K562 (cell line): Measurements from ENCODE around the gene TMEM184A. TPM values are rescaled to one million over a fixed set of nuclear protein-coding genes. Genes with fewer than 3 reads are reported as not detected.
A peak's percentile ranks its signal among the peaks of the same experiment; 100 is the strongest.

Experiments
- ATAC-seq: fragments of 200-7000 bp; cut with Tn5 transposase; 3 replicates; pipeline ENCODE4 v1.9.1; 2020; ENCODE audit warnings: moderate library complexity
- BruUV-seq: library from RNA; stranded (reverse); fragments of 400-500 nt; replicated peaks from 2 replicates; lab custom pipeline; 2021; lab: Mats Ljungman, UMichigan
- CTCF ChIA-PET: fragments of 300-600 bp; formaldehyde crosslinking; extraction: SDS; loops from one replicate; lab custom pipeline; 2021; ENCODE audit warnings: low intra/inter-chr PET ratio; lab: Yijun Ruan, JAX
- POLR2A ChIA-PET: fragments of 300-600, 350-650 bp; sonication (Branson Sonifier 250); formaldehyde crosslinking; extraction: SDS; loops from one replicate; lab custom pipeline; 2021; ENCODE audit warnings: antibody characterized with exemption, inconsistent platforms; lab: Yijun Ruan, JAX
- DNase-seq, 4 experiments: peaks; one replicate each; pipeline versions ENCODE4 v3.0.0 to v3.0.0-alpha.2; 2011 to 2018; ENCODE audit warnings: low spot score in 3 of 4, mixed read lengths in 3 of 4; ENCODE audit errors: extremely low read depth in 1 of 4
- FAIRE-seq: peaks from 2 replicates; lab custom pipeline; 2011; peaks lifted over from hg19 to GRCh38; lab: Jason Lieb, UNC
- H2AFZ ChIP-seq: 2 replicates; pipeline ENCODE4 v1.6.0; 2011; ENCODE audit warnings: low read depth, low read length, control low read depth, inconsistent platforms
- H3K27ac ChIP-seq: fragments of 200-600 bp; 3 replicates; pipeline ENCODE4 v1.8.0; 2011; ENCODE audit warnings: low read depth, mild to moderate bottlenecking, control low read depth, inconsistent platforms, low read length, moderate library complexity, mixed read lengths; ENCODE audit errors: extremely low read depth
- H3K27me3 ChIP-seq, 2 experiments: fragments of 300-600 bp in 1 of 2; 2 replicates in 1 of 2; 3 replicates in 1 of 2; pipeline versions ENCODE4 v1.6.0 to v1.8.0; 2011; ENCODE audit warnings: inconsistent platforms in 2 of 2, low read length in 2 of 2, mild to moderate bottlenecking in 1 of 2, mixed read lengths in 1 of 2, moderate library complexity in 1 of 2; ENCODE audit not compliant: control insufficient read depth in 2 of 2, insufficient read depth in 2 of 2
- H3K36me3 ChIP-seq: fragments of 300-600 bp; 3 replicates; pipeline ENCODE4 v1.8.0; 2011; ENCODE audit warnings: mild to moderate bottlenecking, low read length, inconsistent platforms; ENCODE audit not compliant: control insufficient read depth, insufficient read depth
- H3K4me1 ChIP-seq, 2 experiments: fragments of 200-600 bp in 1 of 2; replicated peaks in 1 of 2; 2 replicates in 1 of 2; 3 replicates in 1 of 2; pipeline versions ENCODE4 v1.5.1 to v1.8.0; 2011; ENCODE audit warnings: inconsistent platforms in 2 of 2, low read length in 2 of 2, mild to moderate bottlenecking in 1 of 2, mixed read lengths in 1 of 2, moderate library complexity in 1 of 2; ENCODE audit not compliant: control insufficient read depth in 2 of 2, insufficient read depth in 2 of 2
- H3K4me2 ChIP-seq: 2 replicates; pipeline ENCODE4 v1.6.1; 2011; ENCODE audit warnings: low read length, control low read depth, inconsistent platforms, mixed read lengths; ENCODE audit not compliant: insufficient read depth
- H3K4me3 ChIP-seq: fragments of 200-600 bp; sonication (generic), shearing (Covaris generic); 2 replicates; pipeline ENCODE4 v1.5.1; 2016; ENCODE audit warnings: control low read depth, inconsistent platforms
- H3K79me2 ChIP-seq: fragments of 200-600 bp; 3 replicates; pipeline ENCODE4 v1.8.0; 2011; ENCODE audit warnings: low read length, inconsistent platforms; ENCODE audit not compliant: control insufficient read depth, insufficient read depth
- H3K9ac ChIP-seq, 2 experiments: 2 replicates each; pipeline versions ENCODE4 v1.6.0 to v1.6.1; 2011; ENCODE audit warnings: low read depth in 2 of 2, low read length in 2 of 2, control low read depth in 1 of 2, inconsistent platforms in 1 of 2, mild to moderate bottlenecking in 1 of 2, mixed read lengths in 1 of 2; ENCODE audit not compliant: insufficient read depth in 1 of 2
- H3K9me1 ChIP-seq: one replicate; pipeline ENCODE4 v1.6.0; 2011; ENCODE audit warnings: inconsistent platforms, mild to moderate bottlenecking, low read length, moderate library complexity; ENCODE audit not compliant: control insufficient read depth, insufficient read depth
- H3K9me3 ChIP-seq: replicated peaks from 2 replicates; pipeline ENCODE4 v1.5.1; 2011; ENCODE audit warnings: low read depth, low read length, inconsistent platforms; ENCODE audit not compliant: control insufficient read depth, insufficient read depth
- H4K20me1 ChIP-seq: replicated peaks from 2 replicates; pipeline ENCODE4 v1.6.1; 2011; ENCODE audit warnings: low read length, inconsistent platforms, mixed read lengths; ENCODE audit not compliant: control insufficient read depth, insufficient read depth
- CREB3L1 ChIP-seq: fragments of 450-650 bp; IDR thresholded peaks from 2 replicates; pipeline ENCODE4 v1.6.1; 2014; ENCODE audit warnings: low read depth, mild to moderate bottlenecking, moderate library complexity, borderline replicate concordance
- CUX1 ChIP-seq: fragments of 200-800 bp; sonication (Bioruptor generic); IDR thresholded peaks from 2 replicates; pipeline ENCODE4 v1.6.1; 2016; ENCODE audit warnings: missing genetic modification characterization, missing compliant biosample characterization
- FOXA3 ChIP-seq, 2 experiments: fragments of 450-650 bp in 1 of 2; sonication (generic) in 1 of 2; formaldehyde crosslinking; IDR thresholded peaks in 1 of 2; conservative IDR thresholded peaks in 1 of 2; 2 replicates each; pipeline versions ENCODE4 v1.4.0 to v1.8.0; 2020 to 2022; ENCODE audit warnings: mild to moderate bottlenecking in 2 of 2, missing genetic modification reagents in 1 of 2
- NELFE ChIP-seq: IDR thresholded peaks from 2 replicates; pipeline ENCODE4 v1.6.1; 2011; ENCODE audit warnings: mild to moderate bottlenecking; ENCODE audit not compliant: insufficient read depth, insufficient read length
- PHTF2 ChIP-seq: fragments of 250-450 bp; sonication (Bioruptor Pico); IDR thresholded peaks from 2 replicates; pipeline ENCODE4 v1.5.0; 2021; ENCODE audit warnings: mild to moderate bottlenecking
- POLR2A ChIP-seq: fragments of 450-650 bp; conservative IDR thresholded peaks from 2 replicates; pipeline ENCODE4 v1.6.1; 2016
- SIX5 ChIP-seq, 2 experiments: IDR thresholded peaks; 2 replicates each; pipeline ENCODE4 v1.6.1; 2011; ENCODE audit warnings: low read length in 2 of 2, borderline replicate concordance in 1 of 2, low read depth in 1 of 2, mild to moderate bottlenecking in 1 of 2, moderate library complexity in 1 of 2; ENCODE audit not compliant: insufficient read depth in 1 of 2
- SNRNP70 ChIP-seq: fragments of 200-400 bp; formaldehyde crosslinking; optimal IDR thresholded peaks from 2 replicates; pipeline ENCODE3; 2017; ENCODE audit warnings: low read depth, low read length
- SUPT5H ChIP-seq: fragments of 450-650 bp; IDR thresholded peaks from 2 replicates; pipeline ENCODE4 v1.6.1; 2016
- ZBTB8A ChIP-seq: fragments of 450-650 bp; IDR thresholded peaks from 2 replicates; pipeline ENCODE4 v1.6.1; 2018; ENCODE audit warnings: mild to moderate bottlenecking, moderate library complexity; ENCODE audit not compliant: partially characterized antibody
- ZNF143 ChIP-seq: sonication (generic); formaldehyde crosslinking; IDR thresholded peaks from 2 replicates; pipeline ENCODE4 v1.9.0; 2022; ENCODE audit warnings: mild to moderate bottlenecking, missing genetic modification reagents
- ZNF224 ChIP-seq: sonication (generic); formaldehyde crosslinking; IDR thresholded peaks from 2 replicates; pipeline ENCODE4 v1.8.0; 2022; ENCODE audit warnings: mild to moderate bottlenecking, missing genetic modification reagents
- ZNF707 ChIP-seq: fragments of 250-450 bp; sonication (Bioruptor Pico); conservative IDR thresholded peaks from 2 replicates; pipeline ENCODE4 v1.8.0; 2022; ENCODE audit warnings: inconsistent platforms, mild to moderate bottlenecking, moderate library complexity
- ZNF764 ChIP-seq: fragments of 250-450 bp; sonication (Bioruptor Pico); IDR thresholded peaks from 2 replicates; pipeline ENCODE4 v1.4.0; 2020; ENCODE audit warnings: low read depth, mild to moderate bottlenecking, moderate library complexity
- WGBS: fragments of 100-300 bp; shearing (Covaris generic); methylation state at CpG from one replicate; pipeline ENCODE4 v1.1.6; 2016; ENCODE audit warnings: low coverage, mixed read lengths; ENCODE audit not compliant: insufficient coverage; ENCODE audit errors: missing lambda C conversion rate; 5-methylcytosine and 5-hydroxymethylcytosine counted together
- in situ Hi-C: fragments of 300-500 bp; cut with MboI; formaldehyde crosslinking; loops from 4 replicates; pipeline ENCODE4 v1.15.0; 2018; ENCODE audit warnings: inconsistent platforms, mixed read lengths
- intact Hi-C: fragments of 100-400 bp; cut with micrococcal nuclease; formaldehyde crosslinking; loops from 2 replicates; pipeline ENCODE4 v1.14.2; 2022
- polyA plus RNA-seq, 8 experiments: library from polyadenylated mRNA; depleted of rRNA in 4 of 8; stranded (reverse) in 5 of 8; unstranded in 3 of 8; fragments of >200 nt; fragmentation: Nextera tagmentation in 2 of 8; fragmentation: Illumina TruSeq in 1 of 8; extraction: Ambion mirVana in 2 of 8; extraction: Trizol in 1 of 8; gene quantifications; 2 replicates each; pipeline versions ENCODE4 v1.2.1 to v1.2.3, GENCODE V29; 2011 to 2014; ENCODE audit warnings: inconsistent platforms in 1 of 8, missing spikeins in 1 of 8
- total RNA-seq, 7 experiments: library from RNA; depleted of rRNA in 6 of 7; stranded (reverse); fragments of >200 nt in 6 of 7; fragmentation: Illumina TruSeq in 2 of 7; extraction: Trizol in 2 of 7; gene quantifications; 2 replicates each; pipeline versions ENCODE4 v1.2.1 to v1.2.3, GENCODE V29; 2011 to 2021; ENCODE audit warnings: low replicate concordance in 1 of 7

Gene TMEM184A
- total and polyA plus RNA-seq, 9 of the 15 experiments (the other 6 are each of a cell fraction or from before 2014, with no cell fraction given): 0.10 to 0.18 (median 0.11) TPM; not detected in 6

- peak overlapping the region in 1 of 2 experiments; percentile 57; a peak in 2 of 4 replicates for H3K9ac ChIP-seq
- no peak overlapping the region; the same call in 2 of the 3 replicates for H3K27ac ChIP-seq
- H3K9me3 ChIP-seq: no peaks in the 10 kb centered on the region
- no TSS peak for BruUV-seq
- DNase-seq: no peak
- ATAC-seq: no peak
- no peaks in the 10 kb centered on the region for H4K20me1 ChIP-seq
- CTCF ChIA-PET: no interaction called here
- H3K9me1 ChIP-seq: no peaks in the 10 kb centered on the region
- peaks cover 44% of the 10 kb centered on the region for H3K79me2 ChIP-seq
- no peak overlapping the region for H2AFZ ChIP-seq
- intact Hi-C loops (no loop called here), in situ Hi-C loops (no loop called here)
- 62% methylated on average over 12 of the region's 13 CpGs for WGBS
- H3K4me1 ChIP-seq: peaks cover 26 to 69% of the 10 kb centered on the region in 2 experiments; a peak in 4 of 5 replicates
- H3K36me3 ChIP-seq: peaks cover 30% of the 10 kb centered on the region; the same call in 2 of the 3 replicates
- H3K27me3 ChIP-seq: no peaks in the 10 kb centered on the region
- peak overlapping the region; percentile 48 for H3K4me2 ChIP-seq
- H3K4me3 ChIP-seq: no peak overlapping the region
- POLR2A ChIA-PET: interaction anchor here (0.6 kb wide), 1 partner anchor 788 kb away, joined by 3 read pairs; the partner anchor contains the start of gene EIF3B
- FAIRE-seq: no peak
- TF ChIP-seq ZNF143 (CRISPR knock-in tag) (no peak), POLR2A (0 out of 2 replicates have a peak, but pooled peaks have one; percentile 31), CUX1 (CRISPR knock-in tag) (no peak), SNRNP70 (no peak), CREB3L1 (no peak), SUPT5H (peak; percentile 37; the same call in 1 of the 2 replicates), ZNF224 (no peak), PHTF2 (CRISPR knock-in tag) (no peak), ZBTB8A (no peak), FOXA3 (CRISPR knock-in tag; conservative IDR thresholded peaks at IDR 0.05 in 1 of 2, IDR thresholded peaks at IDR 0.05 in 1 of 2) (no peak), NELFE (no peak), SIX5 (IDR thresholded peaks at IDR 0.05; ENCODE audit: borderline replicate concordance in 1 of 2, insufficient read depth in 1 of 2, low read depth in 1 of 2, low read length in 2 of 2) (no peak), ZNF764 (no peak), ZNF707 (CRISPR knock-in tag) (no peak)
Measured at GRCh38 chr7:1566687-1567048, 10.7 kb upstream of the TMEM184A start.
